Loucy (cell line): Measurements from ENCODE around the gene WFDC5.
"Not testable (repeated sequence)": the region's sequence is repeated elsewhere in the genome, so short reads cannot be mapped to it uniquely, and the experiment has no call there.

ENCODE experiments used
- H2AFZ ChIP-seq: fragments of 200-600 bp; sonication (generic); 2 replicates; pipeline ENCODE4 v1.6.0; 2016; ENCODE audit warnings: antibody characterized with exemption, mild to moderate bottlenecking, low read length, moderate library complexity
- H3F3A ChIP-seq: fragments of 200-600 bp; 2 replicates; pipeline ENCODE4 v1.6.0; 2016; ENCODE audit warnings: antibody characterized with exemption, low read depth, mild to moderate bottlenecking
- H3K27me3 ChIP-seq: fragments of 200-600 bp; sonication (generic); 2 replicates; pipeline ENCODE4 v1.6.1; 2014; ENCODE audit warnings: low read length, mild to moderate bottlenecking; ENCODE audit not compliant: insufficient read depth, poor library complexity, severe bottlenecking
- H3K36me3 ChIP-seq: fragments of 200-600 bp; sonication (generic); 2 replicates; pipeline ENCODE4 v1.6.1; 2016; ENCODE audit warnings: low read length; ENCODE audit not compliant: insufficient read depth
- H3K4me1 ChIP-seq: fragments of 200-600 bp; sonication (generic); 2 replicates; pipeline ENCODE4 v1.5.1; 2014; ENCODE audit warnings: low read length, mild to moderate bottlenecking; ENCODE audit not compliant: insufficient read depth, poor library complexity, severe bottlenecking
- H3K4me2 ChIP-seq: fragments of 200-600 bp; sonication (generic); 2 replicates; pipeline ENCODE4 v1.6.0; 2014; ENCODE audit warnings: antibody characterized with exemption, low read length, low read depth, mild to moderate bottlenecking; ENCODE audit not compliant: poor library complexity, severe bottlenecking
- H3K4me3 ChIP-seq: fragments of 200-600 bp; sonication (generic); 2 replicates; pipeline ENCODE4 v1.5.1; 2014; ENCODE audit warnings: low read length, mild to moderate bottlenecking, mixed read lengths; ENCODE audit not compliant: poor library complexity, severe bottlenecking
- H3K79me2 ChIP-seq: fragments of 200-600 bp; sonication (generic); 2 replicates; pipeline ENCODE4 v1.6.1; 2014; ENCODE audit warnings: low read length; ENCODE audit not compliant: insufficient read depth
- H3K9ac ChIP-seq: fragments of 200-600 bp; sonication (generic); 2 replicates; pipeline ENCODE4 v1.6.0; 2014; ENCODE audit warnings: mild to moderate bottlenecking, low read depth, low read length, moderate library complexity; ENCODE audit not compliant: poor library complexity, severe bottlenecking
- H3K9me2 ChIP-seq: fragments of 200-600 bp; sonication (generic); replicated peaks from 2 replicates; pipeline ENCODE4 v1.6.1; 2016; ENCODE audit warnings: low read depth, low read length, mixed read lengths
- H3K9me3 ChIP-seq: fragments of 200-600 bp; sonication (generic); 2 replicates; pipeline ENCODE4 v1.6.1; 2014; ENCODE audit warnings: mild to moderate bottlenecking, antibody characterized with exemption, low read length, low read depth; ENCODE audit not compliant: insufficient read depth
- H4K20me1 ChIP-seq: fragments of 200-600 bp; sonication (generic); 2 replicates; pipeline ENCODE4 v1.6.0; 2014; ENCODE audit warnings: antibody characterized with exemption, low read length, mild to moderate bottlenecking; ENCODE audit not compliant: insufficient read depth, poor library complexity, severe bottlenecking
- CTCF ChIP-seq: fragments of 200-600 bp; sonication (generic); conservative IDR thresholded peaks from 2 replicates; pipeline ENCODE4 v1.5.1; 2014; ENCODE audit warnings: mild to moderate bottlenecking, antibody characterized with exemption, low read length
- EZH2phosphoT487 ChIP-seq: fragments of 200-600 bp; IDR thresholded peaks from 2 replicates; pipeline ENCODE4 v1.6.1; 2018; ENCODE audit warnings: antibody characterized with exemption, mild to moderate bottlenecking, moderate library complexity, borderline replicate concordance

WFDC5 gene

GRCh38 chr20:45156713-45157112, 41.7 kb upstream of the WFDC5 start:
- H3K27me3 ChIP-seq: no peaks in the 10 kb centered on the region
- H3K9me2 ChIP-seq: no peaks in the 10 kb centered on the region
- no peaks in the 10 kb centered on the region for H3K79me2 ChIP-seq
- H2AFZ ChIP-seq: no peak overlapping the region
- H3F3A ChIP-seq: no peaks in the 10 kb centered on the region
- no peaks in the 10 kb centered on the region for H4K20me1 ChIP-seq
- no peak overlapping the region for H3K4me2 ChIP-seq
- no peaks in the 10 kb centered on the region for H3K4me1 ChIP-seq
- TF ChIP-seq EZH2phosphoT487 (no peak), CTCF (no peak)
- no peak overlapping the region for H3K4me3 ChIP-seq
- H3K9me3 ChIP-seq: peaks cover 6% of the 10 kb centered on the region; the same call in 1 of the 2 replicates
- H3K36me3 ChIP-seq: no peaks in the 10 kb centered on the region
- no peak overlapping the region for H3K9ac ChIP-seq

DNA sequence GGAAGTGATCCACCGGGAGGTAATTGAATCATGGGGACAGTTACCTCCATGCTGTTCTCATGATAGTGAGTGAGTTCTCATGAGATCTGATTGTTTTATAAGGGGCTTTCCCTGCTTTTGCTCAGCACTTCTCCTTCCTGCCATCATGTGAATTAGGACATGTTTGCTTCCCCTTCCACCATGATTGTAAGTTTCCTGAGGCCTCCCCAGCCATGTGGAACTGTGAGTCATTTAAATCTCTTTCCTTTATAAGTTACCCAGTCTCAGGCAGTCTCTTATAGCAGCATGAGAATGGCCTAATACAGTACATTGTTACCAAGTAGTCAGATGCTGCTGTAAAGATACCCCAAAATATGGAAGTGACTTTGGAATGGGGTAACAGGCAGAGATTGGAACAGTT, 39.8 kb upstream of the WFDC5 start:
- H3K36me3 ChIP-seq, H3K4me1 ChIP-seq, H3K4me2 ChIP-seq, H3K4me3 ChIP-seq, H3K27me3 ChIP-seq, H3K9me2 ChIP-seq, H3K9ac ChIP-seq, H3F3A ChIP-seq, H2AFZ ChIP-seq, H3K9me3 ChIP-seq, H3K79me2 ChIP-seq, H4K20me1 ChIP-seq: not testable (repeated sequence)

DNA sequence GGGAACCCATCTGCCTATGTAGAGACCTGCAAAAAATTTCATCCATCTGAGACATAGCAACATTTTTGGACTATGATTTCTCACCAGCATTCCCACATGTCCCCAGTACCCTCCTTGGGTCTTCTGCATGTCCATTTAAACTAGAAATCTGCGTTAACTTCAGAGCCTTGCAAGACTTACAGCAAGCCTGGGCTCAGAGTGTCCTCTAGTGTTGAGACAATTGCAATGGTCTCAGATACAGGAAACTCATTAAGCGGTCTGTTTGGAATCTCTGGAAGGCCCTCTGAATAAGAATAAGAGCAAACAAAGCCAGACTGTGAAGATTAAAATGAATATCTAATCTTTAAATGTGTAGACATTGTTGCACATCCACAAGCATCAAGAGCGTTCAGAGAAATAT, 39.2 kb upstream of the WFDC5 start:
- Histone ChIP-seq H3K36me3 (no peaks in the 10 kb centered on the region), H3K79me2 (no peaks in the 10 kb centered on the region), H3K4me2 (no peak overlapping the region), H3K4me3 (no peak overlapping the region), H4K20me1 (no peaks in the 10 kb centered on the region), H3K4me1 (no peaks in the 10 kb centered on the region), H3K9ac (no peak overlapping the region), H3K27me3 (no peaks in the 10 kb centered on the region), H3F3A (no peaks in the 10 kb centered on the region), H2AFZ (no peak overlapping the region), H3K9me2 (no peaks in the 10 kb centered on the region), H3K9me3 (peaks cover 2% of the 10 kb centered on the region; the same call in 1 of the 2 replicates)
- no peak for TF ChIP-seq EZH2phosphoT487
- 0 out of 2 replicates have a peak, but pooled peaks have one; percentile 24 for TF ChIP-seq CTCF

GRCh38 chr20:45153752-45154151, 38.8 kb upstream of the WFDC5 start:
- no peak overlapping the region for H3K4me3 ChIP-seq
- H3K4me1 ChIP-seq: no peaks in the 10 kb centered on the region
- no peak overlapping the region for H2AFZ ChIP-seq
- H3K79me2 ChIP-seq: no peaks in the 10 kb centered on the region
- no peaks in the 10 kb centered on the region for H3K27me3 ChIP-seq
- no peaks in the 10 kb centered on the region for H4K20me1 ChIP-seq
- TF ChIP-seq EZH2phosphoT487 (no peak), CTCF (no peak)
- no peaks in the 10 kb centered on the region for H3K36me3 ChIP-seq
- no peak overlapping the region for H3K9ac ChIP-seq
- H3F3A ChIP-seq: no peaks in the 10 kb centered on the region
- no peaks in the 10 kb centered on the region; the same call in 1 of the 2 replicates for H3K9me3 ChIP-seq
- no peaks in the 10 kb centered on the region for H3K9me2 ChIP-seq
- H3K4me2 ChIP-seq: no peak overlapping the region
